ENCODE data around the gene CYTH2.

DNA sequence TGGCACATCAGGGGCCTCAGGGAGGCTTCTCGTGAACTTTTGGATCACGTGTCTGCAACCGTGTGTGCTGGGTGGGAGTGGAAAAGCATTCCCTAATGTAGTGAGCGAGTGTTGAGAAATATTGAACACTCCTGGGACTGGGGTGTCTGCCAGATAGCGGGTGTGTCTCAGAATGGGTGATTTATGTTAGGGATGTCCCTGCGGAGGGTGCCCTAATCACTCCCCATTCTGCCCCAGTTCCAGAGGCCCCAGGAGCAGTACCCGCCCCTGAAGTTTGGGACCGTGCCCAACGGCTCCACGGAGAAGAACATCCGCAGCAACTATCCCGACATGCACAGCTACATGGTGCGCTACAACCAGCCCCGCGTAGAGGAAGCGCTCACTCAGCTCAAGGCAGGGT, 47.6 kb upstream of the CYTH2 start:
- TF ChIP-seq, protein P1, sequence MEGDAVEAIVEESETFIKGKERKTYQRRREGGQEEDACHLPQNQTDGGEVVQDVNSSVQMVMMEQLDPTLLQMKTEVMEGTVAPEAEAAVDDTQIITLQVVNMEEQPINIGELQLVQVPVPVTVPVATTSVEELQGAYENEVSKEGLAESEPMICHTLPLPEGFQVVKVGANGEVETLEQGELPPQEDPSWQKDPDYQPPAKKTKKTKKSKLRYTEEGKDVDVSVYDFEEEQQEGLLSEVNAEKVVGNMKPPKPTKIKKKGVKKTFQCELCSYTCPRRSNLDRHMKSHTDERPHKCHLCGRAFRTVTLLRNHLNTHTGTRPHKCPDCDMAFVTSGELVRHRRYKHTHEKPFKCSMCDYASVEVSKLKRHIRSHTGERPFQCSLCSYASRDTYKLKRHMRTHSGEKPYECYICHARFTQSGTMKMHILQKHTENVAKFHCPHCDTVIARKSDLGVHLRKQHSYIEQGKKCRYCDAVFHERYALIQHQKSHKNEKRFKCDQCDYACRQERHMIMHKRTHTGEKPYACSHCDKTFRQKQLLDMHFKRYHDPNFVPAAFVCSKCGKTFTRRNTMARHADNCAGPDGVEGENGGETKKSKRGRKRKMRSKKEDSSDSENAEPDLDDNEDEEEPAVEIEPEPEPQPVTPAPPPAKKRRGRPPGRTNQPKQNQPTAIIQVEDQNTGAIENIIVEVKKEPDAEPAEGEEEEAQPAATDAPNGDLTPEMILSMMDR (conservative IDR thresholded peaks at IDR 0.05; ENCODE audit: low read length) = no peak
- TF ChIP-seq EZH2phosphoT487 (IDR thresholded peaks at IDR 0.05; ENCODE audit: borderline replicate concordance, low read depth, low read length) = no peak
